Left renal pelvis (tissue), 4 donors: Measurements from ENCODE around the gene AKR1E2. TPM values are rescaled to one million over a fixed set of nuclear protein-coding genes. Genes with fewer than 3 reads are reported as not detected.
"Not testable (repeated sequence)": the region's sequence is repeated elsewhere in the genome, so short reads cannot be mapped to it uniquely, and the experiment has no call there.

Experiments used
- DNase-seq, 4 donors: peaks; one replicate each; pipeline ENCODE4 v3.0.0-alpha.2; 2013; ENCODE audit warnings: low read depth in 4 of 4, low spot score in 3 of 4
- polyA plus RNA-seq, 4 donors: library from polyadenylated mRNA; unstranded; fragments of 120-200 nt; gene quantifications; one replicate each; pipeline ENCODE4 v1.2.1, GENCODE V29; 2013; ENCODE audit not compliant: insufficient read length in 4 of 4

AKR1E2 gene
- polyA plus RNA-seq, 4 donors = 5.4 to 9.5 (median 7.8) TPM

- DNase-seq = no peak
Observed at GRCh38 chr10:4813023-4813422, 13.0 kb upstream of the AKR1E2 start.

DNA sequence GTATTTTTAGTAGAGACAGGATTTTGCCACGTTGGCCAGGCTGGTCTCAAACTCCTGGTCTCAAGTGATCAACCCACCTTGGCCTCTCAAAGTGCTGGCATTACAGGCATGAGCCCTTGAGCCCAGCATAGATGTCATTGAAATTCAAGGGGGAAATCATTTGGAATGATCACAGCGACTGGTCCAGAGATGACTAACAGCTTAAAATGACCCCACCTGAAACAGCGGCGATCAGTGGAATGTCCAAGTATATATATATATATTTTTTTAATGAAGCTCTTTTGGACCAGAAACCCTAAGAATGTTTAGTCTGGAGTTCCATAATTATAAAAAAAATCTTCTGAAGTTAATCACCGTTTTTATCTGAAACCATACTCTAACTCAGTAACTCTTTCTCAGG, 12.5 kb upstream of the AKR1E2 start:
- DNase-seq = no peak

- DNase-seq = not testable (repeated sequence)
Observed at GRCh38 chr10:4815646-4816180, 10.3 kb upstream of the AKR1E2 start.

- no peak for DNase-seq
Observed at GRCh38 chr10:4816966-4817365, 9.0 kb upstream of the AKR1E2 start.

DNA sequence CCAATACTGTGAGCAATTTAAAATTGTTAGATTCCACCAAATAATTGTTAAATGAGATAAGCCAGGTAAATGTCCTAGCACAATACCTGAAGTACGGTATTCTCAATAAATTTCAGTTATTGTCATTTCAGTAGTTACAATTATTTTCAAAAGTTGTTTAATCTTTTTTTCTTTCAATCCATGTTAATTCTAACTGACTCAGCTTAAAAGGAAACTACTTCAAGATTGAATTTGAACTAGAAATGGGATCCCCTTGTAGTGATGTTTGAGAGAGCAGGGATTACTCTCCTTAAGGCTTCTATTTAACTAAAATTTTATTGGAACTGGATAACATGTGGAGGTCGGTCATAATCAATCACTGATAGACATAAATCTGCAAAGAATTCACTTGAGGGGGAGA, 6.9 kb upstream of the AKR1E2 start:
- DNase-seq = no peak

- no peak for DNase-seq
Observed at GRCh38 chr10:4819707-4820106, 6.3 kb upstream of the AKR1E2 start.

- DNase-seq = no peak
Observed at GRCh38 chr10:4820804-4821401, 5.1 kb upstream of the AKR1E2 start.

DNA sequence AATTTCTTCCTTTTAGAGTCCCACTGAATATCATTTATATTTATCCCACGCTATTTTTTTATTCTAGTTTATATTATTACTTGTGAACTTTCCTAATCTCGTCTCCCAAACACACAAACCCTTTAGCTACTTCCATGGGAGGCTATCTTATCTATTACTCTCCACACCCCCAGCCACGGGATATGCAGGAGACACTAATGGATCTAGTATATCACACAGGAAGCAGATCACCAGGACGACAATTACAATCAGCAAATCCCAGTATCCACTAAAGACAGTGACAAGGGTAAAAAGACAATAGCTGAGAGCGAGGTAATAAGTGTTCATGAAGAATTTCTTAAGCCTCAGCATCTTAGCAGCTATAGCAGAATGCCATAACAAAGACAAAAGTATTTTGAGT, 3.8 kb upstream of the AKR1E2 start:
- DNase-seq = no peak

- DNase-seq = no peak
Observed at GRCh38 chr10:4824791-4825310, 1.2 kb upstream of the AKR1E2 start.

GRCh38 chr10:4825456-4825867, 545 bp upstream of the AKR1E2 start:
- no peak for DNase-seq

DNA sequence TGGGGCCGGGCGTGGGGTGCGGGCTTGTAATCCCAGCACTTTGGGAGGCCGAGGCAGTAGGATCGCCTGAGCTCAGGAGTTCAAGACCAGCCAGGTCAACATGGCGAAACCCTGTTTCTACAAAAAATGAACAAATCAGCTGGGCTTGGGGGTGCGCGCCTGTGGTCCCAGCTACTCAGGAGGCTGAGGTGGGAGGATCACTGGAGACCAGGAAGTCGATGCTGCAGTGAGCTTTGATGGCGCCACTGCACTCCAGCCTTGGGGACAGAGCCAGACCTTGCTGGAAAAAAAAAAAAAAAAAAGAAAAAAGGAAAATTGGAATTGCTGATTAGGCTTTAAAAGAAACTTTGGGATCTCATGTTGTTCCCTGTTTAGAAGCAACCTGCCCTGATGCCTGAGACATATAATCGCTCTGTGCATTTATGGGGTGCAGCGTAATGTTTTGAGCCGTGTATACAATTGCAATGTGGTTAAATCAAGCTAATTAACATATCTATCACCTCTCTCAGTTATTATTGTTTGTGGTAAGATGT, 851 bp downstream of the AKR1E2 start:
- DNase-seq = no peak

DNA sequence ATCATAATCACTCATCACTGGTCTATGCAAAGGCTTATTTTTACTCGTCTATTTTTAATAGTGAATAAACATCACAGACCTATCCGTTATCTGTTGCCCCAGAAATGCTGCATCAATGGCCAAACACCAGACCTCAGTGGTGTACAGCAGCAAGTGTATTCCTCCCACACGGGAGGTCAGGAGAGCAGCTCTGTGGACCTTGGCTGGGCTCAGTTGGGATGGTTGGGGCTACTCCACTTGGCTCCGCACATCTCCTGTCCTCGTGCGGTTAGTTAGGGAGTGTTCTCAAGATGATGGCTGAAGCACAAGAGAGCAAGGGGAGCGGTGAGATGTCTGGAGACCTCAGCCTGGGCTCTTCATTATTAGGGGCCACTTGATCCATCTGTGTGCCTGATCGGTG, 2.0 kb downstream of the AKR1E2 start:
- DNase-seq = no peak

- DNase-seq = no peak
Observed at GRCh38 chr10:4830551-4830950, 4.5 kb downstream of the AKR1E2 start.

- no peak for DNase-seq
Observed at GRCh38 chr10:4831091-4831490, 5.1 kb downstream of the AKR1E2 start.

- no peak for DNase-seq
Observed at GRCh38 chr10:4833286-4833685, 7.3 kb downstream of the AKR1E2 start.

- no peak for DNase-seq
Observed at GRCh38 chr10:4834898-4835405, 8.9 kb downstream of the AKR1E2 start.

GRCh38 chr10:4835494-4835918, 9.5 kb downstream of the AKR1E2 start:
- no peak for DNase-seq

GRCh38 chr10:4836416-4836969, 10.5 kb downstream of the AKR1E2 start:
- no peak for DNase-seq

- DNase-seq = no peak
Observed at GRCh38 chr10:4837551-4837950, 11.5 kb downstream of the AKR1E2 start.

GRCh38 chr10:4838743-4839142, 12.7 kb downstream of the AKR1E2 start:
- no peak for DNase-seq

GRCh38 chr10:4839353-4839752, 13.3 kb downstream of the AKR1E2 start:
- DNase-seq = no peak

GRCh38 chr10:4840151-4840550, 14.1 kb downstream of the AKR1E2 start:
- DNase-seq = no peak
